ENCODE results near the gene CARD11.

Gene CARD11

GRCh38 chr7:3074459-3074821, 30.8 kb upstream of the CARD11 start:
- Histone ChIP-seq H3K4me2 (no peak overlapping the region), H3K27me3 (ENCODE audit: insufficient read depth, low read depth) (no peaks in the 10 kb centered on the region), H4K20me1 (ENCODE audit: insufficient read depth) (no peaks in the 10 kb centered on the region), H3K79me2 (ENCODE audit: insufficient read depth, low read depth) (no peaks in the 10 kb centered on the region), H3K4me3 (IDR thresholded peaks at IDR 0.05; ENCODE audit: insufficient read depth, low read depth, low read length) (no peak overlapping the region), H3K9ac (no peak overlapping the region), H3K36me3 (ENCODE audit: insufficient read depth) (no peaks in the 10 kb centered on the region), H3K4me1 (ENCODE audit: low read depth, poor library complexity, severe bottlenecking) (no peaks in the 10 kb centered on the region), H2AFZ (ENCODE audit: low read depth) (no peak overlapping the region), H3K27ac (no peak overlapping the region)
- TF ChIP-seq, protein P1, sequence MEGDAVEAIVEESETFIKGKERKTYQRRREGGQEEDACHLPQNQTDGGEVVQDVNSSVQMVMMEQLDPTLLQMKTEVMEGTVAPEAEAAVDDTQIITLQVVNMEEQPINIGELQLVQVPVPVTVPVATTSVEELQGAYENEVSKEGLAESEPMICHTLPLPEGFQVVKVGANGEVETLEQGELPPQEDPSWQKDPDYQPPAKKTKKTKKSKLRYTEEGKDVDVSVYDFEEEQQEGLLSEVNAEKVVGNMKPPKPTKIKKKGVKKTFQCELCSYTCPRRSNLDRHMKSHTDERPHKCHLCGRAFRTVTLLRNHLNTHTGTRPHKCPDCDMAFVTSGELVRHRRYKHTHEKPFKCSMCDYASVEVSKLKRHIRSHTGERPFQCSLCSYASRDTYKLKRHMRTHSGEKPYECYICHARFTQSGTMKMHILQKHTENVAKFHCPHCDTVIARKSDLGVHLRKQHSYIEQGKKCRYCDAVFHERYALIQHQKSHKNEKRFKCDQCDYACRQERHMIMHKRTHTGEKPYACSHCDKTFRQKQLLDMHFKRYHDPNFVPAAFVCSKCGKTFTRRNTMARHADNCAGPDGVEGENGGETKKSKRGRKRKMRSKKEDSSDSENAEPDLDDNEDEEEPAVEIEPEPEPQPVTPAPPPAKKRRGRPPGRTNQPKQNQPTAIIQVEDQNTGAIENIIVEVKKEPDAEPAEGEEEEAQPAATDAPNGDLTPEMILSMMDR (conservative IDR thresholded peaks at IDR 0.05; ENCODE audit: low read depth, low read length), result no peak

DNA sequence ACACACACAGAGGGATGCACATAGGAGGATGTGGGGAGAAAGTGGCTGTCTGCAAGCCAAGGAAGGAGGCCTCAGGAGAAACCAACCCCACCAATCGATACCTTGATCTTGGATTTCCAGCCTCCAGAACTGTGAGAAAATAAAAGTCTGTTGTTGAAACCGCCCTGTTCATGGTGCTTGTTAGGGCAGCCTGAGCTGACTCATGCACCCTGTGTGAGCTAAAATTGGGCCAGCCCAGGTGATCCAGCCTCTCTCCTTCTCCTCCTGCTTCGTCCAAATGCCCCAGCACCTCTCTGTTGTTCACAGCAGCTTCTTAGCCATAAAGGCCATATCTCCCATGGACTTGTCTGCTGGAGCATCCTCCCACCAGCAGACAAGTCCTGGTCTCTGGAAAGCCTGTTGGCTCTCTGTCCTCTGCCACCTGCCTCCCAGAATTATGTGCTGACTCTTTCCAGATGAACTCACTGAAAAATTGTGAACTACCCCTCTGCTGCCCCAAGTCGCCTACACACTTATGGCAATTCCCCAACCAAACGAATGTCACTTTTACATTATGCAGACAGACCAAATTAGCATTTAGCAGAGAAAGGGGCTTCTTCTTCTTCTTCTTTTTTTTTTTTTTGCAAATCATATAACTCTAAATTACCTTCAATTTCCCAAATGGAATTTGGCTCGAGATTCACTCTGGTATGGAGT, 30.2 kb upstream of the CARD11 start:
- Histone ChIP-seq H3K36me3 (ENCODE audit: insufficient read depth) (no peaks in the 10 kb centered on the region), H4K20me1 (ENCODE audit: insufficient read depth) (no peaks in the 10 kb centered on the region), H3K79me2 (ENCODE audit: insufficient read depth, low read depth) (no peaks in the 10 kb centered on the region), H2AFZ (ENCODE audit: low read depth) (no peak overlapping the region), H3K27me3 (ENCODE audit: insufficient read depth, low read depth) (no peaks in the 10 kb centered on the region), H3K9ac (no peak overlapping the region), H3K4me1 (ENCODE audit: low read depth, poor library complexity, severe bottlenecking) (no peaks in the 10 kb centered on the region), H3K4me3 (IDR thresholded peaks at IDR 0.05; ENCODE audit: insufficient read depth, low read depth, low read length) (no peak overlapping the region), H3K27ac (no peak overlapping the region), H3K4me2 (no peak overlapping the region)
- TF ChIP-seq, protein P1 (conservative IDR thresholded peaks at IDR 0.05; ENCODE audit: low read depth, low read length), result no peak

GRCh38 chr7:3070908-3071307, 27.2 kb upstream of the CARD11 start:
- no peaks in the 10 kb centered on the region for H3K79me2 ChIP-seq (ENCODE audit: insufficient read depth, low read depth)
- H3K36me3 ChIP-seq (ENCODE audit: insufficient read depth), result no peaks in the 10 kb centered on the region
- H3K4me3 ChIP-seq (IDR thresholded peaks at IDR 0.05; ENCODE audit: insufficient read depth, low read depth, low read length), result no peak overlapping the region
- H3K9ac ChIP-seq, result no peak overlapping the region
- no peak overlapping the region for H2AFZ ChIP-seq (ENCODE audit: low read depth)
- H4K20me1 ChIP-seq (ENCODE audit: insufficient read depth), result no peaks in the 10 kb centered on the region
- H3K4me2 ChIP-seq, result no peak overlapping the region
- H3K4me1 ChIP-seq (ENCODE audit: low read depth, poor library complexity, severe bottlenecking), result no peaks in the 10 kb centered on the region
- no peak overlapping the region for H3K27ac ChIP-seq
- TF ChIP-seq, protein P1 (conservative IDR thresholded peaks at IDR 0.05; ENCODE audit: low read depth, low read length), result no peak
- H3K27me3 ChIP-seq (ENCODE audit: insufficient read depth, low read depth), result no peaks in the 10 kb centered on the region

- Histone ChIP-seq H3K79me2 (ENCODE audit: insufficient read depth, low read depth) (no peaks in the 10 kb centered on the region), H2AFZ (ENCODE audit: low read depth) (no peak overlapping the region), H3K27me3 (ENCODE audit: insufficient read depth, low read depth) (no peaks in the 10 kb centered on the region), H3K36me3 (ENCODE audit: insufficient read depth) (no peaks in the 10 kb centered on the region), H3K27ac (no peak overlapping the region), H3K9ac (no peak overlapping the region), H4K20me1 (ENCODE audit: insufficient read depth) (no peaks in the 10 kb centered on the region), H3K4me1 (ENCODE audit: low read depth, poor library complexity, severe bottlenecking) (no peaks in the 10 kb centered on the region), H3K4me2 (no peak overlapping the region), H3K4me3 (IDR thresholded peaks at IDR 0.05; ENCODE audit: insufficient read depth, low read depth, low read length) (no peak overlapping the region)
- TF ChIP-seq, protein P1 (conservative IDR thresholded peaks at IDR 0.05; ENCODE audit: low read depth, low read length), result no peak
These were observed 26.2 kb upstream of the CARD11 start for GRCh38 chr7:3069771-3070449.

Measured in KMS-11 (cell line).